Right ventricle myocardium inferior (tissue), 1 donor: ENCODE data around the gene TTC9C. TPM values are rescaled to one million over a fixed set of nuclear protein-coding genes. Genes with fewer than 3 reads are reported as not detected.
A peak's percentile ranks its signal among the peaks of the same experiment; 100 is the strongest.
"Not testable (repeated sequence)": the region's sequence is repeated elsewhere in the genome, so short reads cannot be mapped to it uniquely, and the experiment has no call there.

Experiments
- ATAC-seq: fragments of 200-7000 bp; cut with Tn5 transposase; one replicate; pipeline ENCODE4 v1.9.1; 2020; ENCODE audit warnings: mild to moderate bottlenecking, moderate library complexity
- DNase-seq: peaks from one replicate; pipeline ENCODE4 v3.0.0; 2021; ENCODE audit errors: missing footprints
- intact Hi-C: fragments of 100-400 bp; cut with DNase I; formaldehyde crosslinking; loops from one replicate; pipeline ENCODE4 v1.11.0; 2022
- long read RNA-seq: library from polyadenylated mRNA; unstranded; transcript quantifications from one replicate; pipeline ENCODE4 v2.0.0, GENCODE V29; 2021
- total RNA-seq: library from RNA; stranded (reverse); fragmentation: NEBNext Ultra II Directional; extraction: Animal tissue kit (Norgen Biotek cat#: 25700); gene quantifications from one replicate; pipeline ENCODE4 v1.2.1, GENCODE V29; 2021
- donor health status: DM: no; HTN: yes; CAD: no; lungs with severe emphysema.

TTC9C gene, protein sequence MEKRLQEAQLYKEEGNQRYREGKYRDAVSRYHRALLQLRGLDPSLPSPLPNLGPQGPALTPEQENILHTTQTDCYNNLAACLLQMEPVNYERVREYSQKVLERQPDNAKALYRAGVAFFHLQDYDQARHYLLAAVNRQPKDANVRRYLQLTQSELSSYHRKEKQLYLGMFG
- total RNA-seq: 14.1 TPM
- long read RNA-seq, partial matches to known transcripts: 0 of 1 reads
- long read RNA-seq, other reads (novel, unspliced or antisense): 0 of 1 reads

DNA sequence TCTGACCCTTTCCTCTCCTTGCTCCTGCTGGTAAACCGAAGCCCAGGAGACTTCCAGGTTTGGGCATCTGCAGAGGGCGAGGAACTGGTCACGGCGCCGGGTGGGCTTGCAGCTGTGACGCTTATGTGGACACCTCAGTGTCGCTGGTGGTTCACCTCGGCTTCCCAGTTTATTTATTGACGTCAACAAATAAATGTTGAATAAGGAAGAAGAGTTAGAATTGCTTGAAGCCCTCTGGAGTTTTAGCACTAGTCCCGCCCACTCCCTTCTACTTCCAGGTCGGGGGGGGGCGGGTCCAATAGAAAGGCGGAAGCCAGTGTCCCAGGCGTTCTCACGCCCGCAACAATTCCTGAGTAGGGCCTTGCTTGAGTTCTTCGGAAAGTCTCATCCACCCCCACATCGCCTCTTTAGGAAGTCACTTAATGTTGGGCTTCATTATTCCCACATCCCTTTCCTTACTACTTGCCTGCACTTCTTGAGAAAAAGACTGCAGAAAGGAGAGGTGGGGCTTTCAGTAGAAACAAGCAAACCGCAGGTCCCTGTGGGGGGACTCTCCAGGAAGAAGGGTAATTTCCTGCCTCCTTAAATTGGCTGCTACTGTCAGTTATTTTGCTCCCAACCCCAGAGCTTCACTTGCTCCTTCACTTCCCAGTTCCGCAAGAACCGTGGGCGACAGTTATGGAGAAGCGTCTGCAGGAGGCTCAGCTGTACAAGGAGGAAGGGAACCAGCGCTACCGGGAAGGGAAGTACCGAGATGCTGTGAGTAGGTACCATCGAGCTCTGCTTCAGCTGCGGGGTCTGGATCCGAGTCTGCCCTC, at the start of gene TTC9C:
Gene TTC9C, plus strand, starts transcription at position 316 of the 818 bp plus-strand sequence. Its CDS starts 363 bp downstream, at position 679.
- peak; percentile 71 for ATAC-seq
- intact Hi-C loops: loop anchor here (2.0 to 5.0 kb wide), 4 partner anchors 58 to 129 kb away; partner anchors contain the start of genes C11orf98, CSKMT, STX5 and TEX54
- DNase-seq: peak; percentile 93

DNA sequence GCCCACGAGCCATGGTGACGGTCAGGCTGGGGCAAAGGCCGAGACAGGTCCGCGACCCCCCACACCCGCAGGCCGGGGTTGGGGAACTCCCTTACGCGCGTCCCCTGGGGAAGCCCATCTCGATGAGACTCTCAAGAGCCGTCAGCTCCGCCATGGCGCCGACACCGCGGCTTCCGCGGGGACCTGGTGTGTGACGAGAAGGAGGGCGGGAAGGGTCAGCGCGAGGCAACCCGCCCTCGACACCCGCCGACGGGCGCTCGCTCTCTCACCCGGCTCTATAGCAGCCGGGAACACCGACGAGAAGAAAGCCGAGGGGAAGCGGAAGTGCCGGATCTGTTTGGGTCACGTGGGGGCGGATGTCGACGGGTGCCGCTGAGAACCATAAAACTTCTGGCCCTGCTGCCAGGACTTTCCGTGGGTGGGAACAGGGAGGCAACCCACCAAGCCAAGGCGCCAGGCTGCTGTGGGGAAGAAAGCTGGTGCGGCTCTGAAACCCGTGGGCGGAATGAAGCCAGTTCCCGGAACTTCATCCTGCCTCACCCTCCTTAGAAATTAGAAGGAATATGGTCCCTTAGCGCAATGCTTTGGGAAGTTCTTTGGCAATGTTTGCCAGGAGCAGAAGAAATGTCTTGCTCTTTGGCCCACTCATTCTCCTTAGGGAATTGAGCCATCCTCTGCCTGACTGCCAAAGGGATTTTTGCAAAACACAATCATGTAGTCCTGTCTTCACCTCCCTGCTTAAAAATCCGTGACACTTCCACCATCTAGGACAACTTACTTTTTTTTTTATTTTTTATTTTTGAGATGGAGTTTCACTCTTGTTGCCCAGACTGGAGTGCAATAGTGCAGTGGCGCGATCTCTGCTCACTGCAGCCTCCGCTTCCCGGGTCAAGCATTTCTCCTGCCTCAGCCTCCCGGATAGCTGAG, 49.3 kb upstream of the TTC9C start, which contains the start of gene UBXN1:
Gene UBXN1, minus strand, starts transcription at position 304 of the 927 bp plus-strand sequence. Its CDS starts 150 bp downstream, at position 154.
- intact Hi-C loops: loop anchor here (5.0 kb wide), 1 partner anchor 277 kb away; no protein-coding TSS in a partner anchor
- peak; percentile 95 for DNase-seq
- ATAC-seq: peak; percentile 89

DNA sequence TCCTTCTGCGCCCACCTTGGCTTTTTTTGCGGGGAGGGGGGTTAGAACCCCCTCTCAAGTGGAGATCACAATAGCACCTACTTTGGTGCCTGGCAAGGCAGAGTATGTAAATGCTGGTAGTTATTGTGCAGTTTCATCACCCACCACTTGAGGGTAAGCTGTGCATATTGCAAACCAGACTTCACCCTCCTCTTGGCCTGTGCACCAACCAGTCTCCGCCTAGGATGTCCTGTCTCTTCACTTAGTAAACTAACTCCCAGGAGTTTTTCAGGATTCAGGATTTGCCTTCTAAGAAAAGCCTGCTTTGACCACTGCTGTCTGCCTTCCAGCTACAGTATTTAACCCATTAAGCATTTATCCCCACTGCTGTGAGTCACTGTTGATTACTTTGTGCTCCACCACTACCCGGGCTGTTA, 47.5 kb upstream of the TTC9C start:
- ATAC-seq: peak; percentile 74
- intact Hi-C loops: loop anchor here (1.0 kb wide), 1 partner anchor 13 kb away; no protein-coding TSS in a partner anchor
- DNase-seq: no peak

DNA sequence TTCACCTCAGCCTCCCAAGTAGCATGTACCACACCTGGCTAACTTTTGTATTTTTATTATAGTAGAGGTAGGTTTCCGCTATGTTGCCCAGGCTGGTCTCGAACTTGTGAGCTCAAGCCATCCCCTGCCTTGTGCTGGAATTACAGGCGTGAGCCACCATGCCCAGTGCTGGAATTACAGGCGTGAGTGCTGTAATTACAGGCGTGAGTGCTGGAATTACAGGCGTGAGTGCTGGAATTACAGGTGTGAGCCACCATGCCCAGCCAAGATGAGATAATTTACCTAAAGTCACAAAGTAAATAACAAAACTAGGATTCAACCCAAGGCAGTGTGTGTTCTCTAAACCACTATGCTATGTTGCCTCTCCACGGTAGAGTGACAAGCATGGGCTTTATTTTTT, 45.8 kb upstream of the TTC9C start:
- ATAC-seq (no peak), DNase-seq (no peak)
- intact Hi-C loops: no loop called here

DNA sequence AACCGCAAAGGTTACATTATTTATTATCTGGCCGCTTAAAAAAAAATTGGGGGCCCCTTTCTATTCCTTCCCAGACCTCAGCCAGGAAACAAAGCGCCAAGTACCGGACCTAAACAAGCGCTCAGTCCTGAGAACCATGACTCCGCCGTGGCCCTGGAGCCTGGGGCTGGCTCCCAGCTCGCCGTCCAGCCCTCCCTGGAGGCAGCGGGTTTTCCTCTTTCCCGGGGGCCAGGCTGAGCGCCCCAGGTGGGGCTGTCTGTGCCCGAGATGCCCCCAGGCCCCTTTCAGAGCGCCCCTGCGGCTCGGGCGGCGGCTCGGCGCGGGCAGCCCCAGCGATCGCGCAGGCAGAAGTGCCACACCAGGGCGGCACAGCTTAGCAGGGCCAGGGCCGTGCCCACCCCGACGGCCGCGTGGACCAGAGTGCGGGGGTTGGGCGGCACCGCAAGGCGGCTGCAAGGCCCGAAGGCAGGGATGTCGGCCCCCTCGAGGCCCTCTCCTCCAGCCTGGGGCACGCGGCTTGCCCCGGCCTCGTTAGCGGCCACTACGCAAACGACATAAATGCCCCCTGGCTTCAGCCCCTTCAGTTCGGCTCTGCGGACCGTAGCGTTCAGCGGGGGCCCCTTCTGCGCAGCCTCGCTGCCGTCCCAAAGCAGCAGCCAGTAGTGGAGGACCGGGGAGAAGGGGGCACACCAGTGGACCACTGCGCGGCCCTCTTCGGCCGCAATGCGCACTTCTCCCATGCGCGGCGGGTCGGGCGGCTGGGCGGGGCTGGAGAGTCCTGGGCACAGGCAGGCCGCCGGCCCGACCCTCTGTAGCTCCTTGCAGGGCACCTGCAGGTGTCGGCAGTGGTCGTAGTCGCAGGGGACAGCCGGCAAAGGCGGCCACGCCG, 40.5 kb upstream of the TTC9C start:
- DNase-seq: no peak
- ATAC-seq: peak; percentile 32
- intact Hi-C loops: no loop called here

DNA sequence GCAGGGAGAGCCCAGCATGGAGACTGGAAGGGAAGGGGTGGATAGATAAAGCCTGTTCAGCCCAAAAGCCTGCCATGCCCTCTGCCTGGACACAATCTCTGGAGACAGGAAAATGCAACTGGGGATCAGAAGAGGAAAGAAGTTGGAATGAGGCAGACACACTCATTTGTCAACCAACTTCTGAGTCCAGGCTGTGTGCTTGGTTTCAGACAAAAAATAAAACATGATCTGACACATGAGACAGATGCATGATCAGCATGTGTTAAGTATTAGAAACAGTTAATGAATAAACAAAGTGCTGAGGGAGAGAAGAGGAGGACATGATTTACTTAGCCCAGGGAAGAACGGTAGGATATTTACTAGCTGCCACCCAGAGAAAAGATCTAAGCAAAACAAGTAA, 39.8 kb upstream of the TTC9C start:
- intact Hi-C loops: no loop called here
- ATAC-seq (no peak), DNase-seq (no peak)

DNA sequence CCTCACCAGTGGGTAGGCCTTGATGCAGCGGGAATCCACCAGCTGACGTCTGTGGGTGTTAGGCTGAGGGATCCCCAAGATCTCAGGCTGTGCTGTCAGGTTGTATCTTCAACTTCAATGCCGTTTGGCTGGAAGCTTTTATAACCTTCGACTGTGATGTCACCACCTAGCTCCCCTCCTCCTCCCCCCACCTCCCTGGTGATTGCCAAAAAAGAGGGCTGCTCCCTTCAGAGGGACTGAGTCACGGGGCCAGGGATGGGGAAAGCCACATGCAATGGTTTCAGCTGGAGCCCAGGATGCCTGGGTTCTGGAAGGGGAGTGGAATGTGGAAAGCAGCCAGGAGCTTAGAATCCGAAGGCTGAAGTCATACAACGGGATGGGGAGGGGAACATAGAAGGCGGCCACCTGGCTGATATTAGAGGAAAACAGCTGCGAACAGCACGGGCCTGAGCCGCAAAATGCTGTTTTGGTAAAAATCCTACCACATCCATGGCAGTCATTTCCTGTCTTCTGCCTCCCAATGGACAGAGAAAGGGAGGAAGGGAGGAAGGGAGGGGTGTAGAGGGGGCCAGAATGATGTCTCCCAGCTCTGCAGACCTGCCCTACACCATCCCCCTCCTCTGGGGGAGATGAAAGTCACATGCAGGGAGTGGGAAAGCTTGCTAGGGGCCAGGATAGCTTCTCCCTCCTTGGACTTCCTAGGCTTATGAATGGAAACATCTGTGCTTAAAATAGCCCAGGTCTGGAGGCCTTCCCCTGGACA, 38.7 kb upstream of the TTC9C start, which contains the start of gene LRRN4CL:
Gene LRRN4CL, minus strand, starts transcription at position 110 of the 763 bp plus-strand sequence. CDS start 1,022 bp downstream, outside the sequence.
- intact Hi-C loops: loop anchor here (5.0 kb wide), 1 partner anchor 292 kb away; no protein-coding TSS in a partner anchor
- ATAC-seq (peak; percentile 93), DNase-seq (peak; percentile 85)

DNA sequence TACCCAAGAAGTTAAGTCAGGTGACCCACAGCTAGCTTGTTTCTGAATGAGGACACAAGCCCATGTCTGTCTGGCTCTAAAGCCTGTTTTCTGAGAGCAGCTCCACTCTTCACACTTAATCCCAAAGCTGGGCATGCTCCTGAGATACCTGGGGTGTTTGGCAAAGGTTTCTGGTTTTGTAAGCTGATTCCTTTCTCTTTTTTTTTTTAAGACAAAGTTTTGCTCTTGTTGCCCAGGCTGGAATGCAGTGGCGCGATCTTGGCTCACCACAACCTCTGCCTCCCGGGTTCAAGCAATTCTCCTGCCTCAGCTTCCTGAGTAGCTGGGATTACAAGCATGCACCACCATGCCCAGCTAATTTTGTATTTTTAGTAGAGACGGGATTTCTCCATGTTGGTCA, 34.7 kb upstream of the TTC9C start:
- intact Hi-C loops: loop anchor here (1.0 to 5.0 kb wide), 2 partner anchors 12 to 296 kb away; no protein-coding TSS in a partner anchor
- not testable (repeated sequence) for DNase-seq, ATAC-seq

DNA sequence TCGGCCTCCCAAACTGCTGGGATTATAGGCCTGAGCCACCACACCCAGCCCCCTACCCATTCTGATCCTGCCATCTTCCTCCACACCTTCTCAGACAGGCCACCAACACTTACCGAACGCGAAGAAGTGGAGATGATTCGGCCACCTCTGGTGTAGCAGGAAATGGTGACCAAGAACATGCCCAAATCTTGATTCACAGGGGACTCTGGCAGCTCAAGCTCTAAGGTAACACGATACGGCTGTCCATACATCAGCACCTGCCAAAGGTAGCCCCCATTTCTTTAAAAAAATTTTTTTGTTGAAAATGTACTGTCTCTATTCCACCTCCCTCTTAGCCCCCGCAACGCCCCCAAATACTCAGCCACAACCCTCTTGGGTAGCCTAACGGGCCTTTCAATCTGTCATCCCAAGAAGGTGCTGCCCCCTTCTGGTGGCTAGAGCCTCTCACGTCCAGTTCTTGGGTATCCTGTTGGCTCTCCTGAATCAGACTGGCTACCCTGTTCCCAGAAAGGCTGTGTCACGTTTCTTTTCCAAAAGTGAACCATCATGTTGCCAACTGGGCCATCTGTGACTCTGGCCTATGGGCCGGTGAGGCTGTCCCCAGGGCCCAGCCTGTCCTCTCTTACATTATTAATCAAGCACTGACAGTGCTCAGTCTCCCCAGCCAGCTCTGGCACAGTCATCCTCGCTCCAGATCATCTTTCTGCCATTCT, 33.7 kb upstream of the TTC9C start:
- ATAC-seq (peak; percentile 78), DNase-seq (peak; percentile 86)
- intact Hi-C loops: loop anchor here (1.0 to 5.0 kb wide), 2 partner anchors 13 to 297 kb away; no protein-coding TSS in a partner anchor

DNA sequence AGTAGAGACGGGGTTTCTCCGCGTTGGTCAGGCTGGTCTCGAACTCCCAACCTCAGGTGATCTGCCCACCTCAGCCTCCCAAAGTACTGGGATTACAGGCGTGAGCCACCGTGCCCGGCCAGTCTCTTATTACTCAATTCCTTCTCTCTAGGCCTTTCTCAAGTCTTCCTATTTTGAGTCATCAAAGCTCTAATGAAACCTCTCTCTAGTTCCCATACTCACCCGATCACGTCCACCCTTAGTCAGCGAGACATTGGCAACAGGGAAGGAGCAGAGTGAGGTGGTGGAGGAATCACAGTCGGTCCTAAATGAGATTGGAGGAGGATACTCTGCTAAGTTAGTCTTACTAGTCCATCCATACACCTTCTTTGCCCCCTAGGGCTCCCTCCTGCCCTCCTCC, 26.0 kb upstream of the TTC9C start:
- DNase-seq: no peak
- intact Hi-C loops: loop anchor here (10.0 kb wide), 1 partner anchor 107 kb away; the partner anchor contains the start of gene TUT1

DNA sequence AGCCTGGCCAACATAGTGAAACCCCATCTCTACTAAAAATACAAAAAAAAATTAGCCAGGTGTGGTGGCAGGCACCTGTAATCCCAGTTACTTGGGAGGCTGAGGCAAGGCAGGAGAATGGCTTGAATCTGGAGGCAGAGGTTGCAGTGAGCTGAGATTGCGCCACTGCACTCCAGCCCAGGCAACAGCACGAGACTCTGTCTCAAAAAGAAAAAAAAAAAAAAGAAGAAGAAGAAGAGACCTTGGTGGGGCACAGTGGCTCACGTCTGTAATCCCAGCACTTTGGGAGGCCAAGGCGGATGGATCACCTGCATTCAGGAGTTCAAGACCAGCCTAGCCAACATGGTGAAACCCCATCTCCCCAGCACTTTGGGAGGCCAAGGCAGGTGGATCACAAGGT, 24.4 kb upstream of the TTC9C start:
- not testable (repeated sequence) for DNase-seq, ATAC-seq
- intact Hi-C loops: loop anchor here (10.0 kb wide), 1 partner anchor 109 kb away; the partner anchor contains the start of gene TUT1

More for the DNA sequence above, 26.0 kb upstream of the TTC9C start:
- ATAC-seq: no peak

DNA sequence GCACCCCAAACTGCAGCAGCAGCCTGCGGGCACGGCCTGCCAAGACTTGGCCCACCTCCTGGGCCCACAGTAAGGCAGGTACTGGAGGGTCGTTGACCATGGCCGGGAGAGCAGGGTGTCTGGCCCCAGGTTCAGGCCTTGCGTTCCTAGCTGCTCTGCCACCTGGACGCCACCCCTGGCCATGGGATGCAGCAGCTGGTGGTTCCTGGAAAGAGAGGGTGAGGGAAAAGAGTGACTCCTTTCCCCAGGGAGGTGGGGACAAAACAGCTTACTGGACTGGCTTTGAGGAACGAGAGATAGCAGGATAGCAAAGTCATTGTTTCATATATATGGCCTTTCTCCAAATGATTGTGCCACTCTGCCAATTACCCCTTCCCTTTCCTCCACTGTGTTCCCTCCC, 22.9 kb upstream of the TTC9C start:
- intact Hi-C loops: loop anchor here (5.0 to 10.0 kb wide), 2 partner anchors 38 to 111 kb away; partner anchors contain the start of genes C11orf98, CSKMT and TUT1
- DNase-seq (no peak), ATAC-seq (no peak)

DNA sequence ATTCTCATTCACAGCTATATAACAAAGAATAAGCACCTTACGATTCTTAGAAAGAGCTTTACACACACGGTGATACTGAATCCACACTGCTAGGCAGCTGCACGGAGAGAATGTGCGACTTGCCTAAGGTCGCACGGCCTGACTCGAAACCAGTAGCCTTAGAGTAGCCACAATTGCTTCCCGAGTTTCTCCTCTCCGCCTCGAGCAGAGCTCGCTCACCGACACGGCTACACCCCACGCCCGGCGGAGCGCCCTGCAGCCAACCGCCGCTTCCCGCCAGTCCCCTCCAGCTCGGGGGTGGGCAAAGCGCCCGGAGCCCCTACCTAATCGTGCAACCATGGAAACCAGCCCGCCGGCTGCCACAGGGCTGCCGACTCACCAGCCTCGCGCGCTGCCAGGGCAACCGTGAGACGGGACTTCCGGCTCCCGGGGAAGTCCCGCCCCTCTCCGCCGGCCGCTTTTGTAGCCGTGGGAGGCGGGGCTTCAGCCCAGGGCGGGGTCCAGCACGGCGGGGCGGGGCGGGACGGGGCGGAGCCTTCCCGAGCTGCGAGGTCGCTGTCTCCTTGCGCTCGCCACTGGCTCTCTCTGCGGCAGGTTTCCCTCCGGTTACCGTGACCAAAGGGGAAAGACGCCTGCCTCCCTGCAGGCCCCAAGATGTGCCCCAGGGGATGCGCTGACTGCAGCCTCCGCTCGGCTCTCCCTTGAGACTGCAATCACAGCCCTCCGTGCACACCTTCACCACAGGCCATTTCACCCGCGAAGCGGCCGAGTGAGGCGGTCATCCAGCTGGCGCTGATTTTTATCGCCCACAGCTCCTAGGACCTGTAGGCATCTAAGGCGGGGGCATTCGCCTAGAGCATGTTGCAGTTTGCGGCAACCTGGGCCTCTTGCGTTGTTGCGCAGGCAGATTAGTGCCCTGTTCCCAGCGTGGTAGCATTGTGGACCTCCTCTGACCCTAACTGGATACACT, 22.1 kb upstream of the TTC9C start:
- ATAC-seq (peak; percentile 88), DNase-seq (peak; percentile 98)
- intact Hi-C loops: loop anchor here (5.0 to 10.0 kb wide), 2 partner anchors 39 to 111 kb away; partner anchors contain the start of genes C11orf98, CSKMT and TUT1

DNA sequence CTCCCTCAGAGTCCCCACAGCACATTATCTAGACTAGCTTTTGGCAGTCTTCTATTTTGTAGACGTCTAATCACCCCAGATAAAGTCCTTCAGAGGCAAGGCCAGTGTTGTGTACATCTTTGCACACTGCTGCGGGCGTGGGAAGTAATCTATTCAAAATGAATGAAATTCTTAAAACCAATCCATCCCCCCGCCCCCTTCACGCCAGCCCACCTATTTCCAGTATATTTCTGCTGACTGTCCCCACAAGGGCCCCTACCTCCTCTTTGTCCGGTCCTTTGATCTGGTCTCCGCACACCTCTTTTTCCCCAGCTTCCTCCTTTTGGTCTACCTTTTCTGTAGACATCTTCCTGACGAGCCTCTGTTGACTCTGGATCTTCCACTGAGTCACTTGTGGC, 21.4 kb upstream of the TTC9C start:
- ATAC-seq: no peak
- DNase-seq: no peak
- intact Hi-C loops: loop anchor here (5.0 to 10.0 kb wide), 2 partner anchors 40 to 112 kb away; partner anchors contain the start of genes C11orf98, CSKMT and TUT1
